Stimulated activated CD4-positive, alpha-beta T cell treated with anti-CD3 and anti-CD28 coated beads, Interleukin-15, amount 100 ng/mL, for 24 hours (primary cell): ENCODE results near the gene PIP5KL1.

Experiments
- DNase-seq: peaks from one replicate; pipeline ENCODE4 v3.0.0-alpha.2; 2020

The PIP5KL1 gene

GRCh38 chr9:127949827-127950512 is 19.4 kb upstream of the PIP5KL1 start:
- no peak for DNase-seq

GRCh38 chr9:127947841-127948710 is 17.5 kb upstream of the PIP5KL1 start:
- DNase-seq: no peak

DNA sequence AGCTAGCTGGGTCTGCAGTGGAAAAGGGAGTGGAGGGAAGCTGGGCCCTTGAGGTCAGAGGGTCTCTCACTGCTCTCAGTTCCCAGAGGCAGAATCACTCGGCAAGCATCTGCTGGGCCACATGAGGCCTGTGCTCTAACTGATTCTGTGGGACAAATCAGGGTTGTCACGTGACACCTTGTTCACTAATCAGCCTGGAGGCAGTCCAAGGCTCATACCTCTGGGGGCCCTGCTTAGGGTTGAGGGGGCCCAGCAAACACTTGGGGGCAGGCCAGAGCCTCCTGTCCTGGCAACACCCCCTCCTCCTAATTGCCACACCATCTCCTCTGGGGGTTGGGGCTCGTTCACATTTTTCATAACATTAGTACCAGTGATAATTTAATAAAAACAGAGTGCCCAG is 16.2 kb upstream of the PIP5KL1 start:
- DNase-seq: no peak

DNA sequence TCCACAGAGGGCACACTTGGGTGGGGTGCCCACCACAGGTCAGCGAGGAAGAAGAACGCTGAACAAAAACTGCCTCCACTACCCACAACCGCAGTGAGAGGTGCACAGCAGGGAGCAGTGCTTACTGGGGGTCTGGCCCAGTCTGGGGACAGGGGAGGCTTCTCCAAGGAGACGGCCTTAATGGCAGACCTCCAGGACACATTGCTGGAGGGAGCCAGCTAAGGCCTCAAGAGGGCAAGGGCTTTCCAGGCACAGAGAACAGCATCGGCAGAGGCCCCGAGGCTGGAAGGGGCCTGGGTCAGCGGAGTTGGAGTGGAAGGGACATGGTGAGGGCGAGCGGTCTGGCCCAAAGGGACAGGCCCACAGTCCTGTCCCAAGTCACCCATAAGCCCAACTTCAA is 15.4 kb upstream of the PIP5KL1 start:
- no peak for DNase-seq

GRCh38 chr9:127945338-127945737 is 14.8 kb upstream of the PIP5KL1 start:
- no peak for DNase-seq

GRCh38 chr9:127944586-127945218 is 14.1 kb upstream of the PIP5KL1 start:
- DNase-seq: no peak

DNA sequence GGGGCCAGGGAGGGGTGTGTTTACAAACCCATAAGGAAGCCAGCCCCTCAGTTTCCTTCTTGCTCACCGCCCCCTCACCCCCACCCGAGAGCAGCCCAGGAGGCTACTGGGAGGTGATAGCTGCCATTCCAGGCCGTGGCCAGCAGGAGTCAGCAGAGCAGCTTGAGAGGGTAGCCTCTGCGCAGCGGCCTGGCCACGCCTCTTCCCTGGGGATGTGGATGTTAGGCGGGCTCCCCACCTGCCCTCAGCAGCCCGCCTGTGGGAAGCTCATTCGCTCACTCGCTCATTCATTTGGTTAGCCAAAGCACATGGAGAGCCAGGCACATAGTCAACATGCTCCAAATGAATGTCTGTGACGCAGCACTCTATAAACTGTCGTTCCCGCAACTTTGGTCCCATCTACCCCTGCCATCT is 13.2 kb upstream of the PIP5KL1 start:
- peak; percentile 91 for DNase-seq

DNA sequence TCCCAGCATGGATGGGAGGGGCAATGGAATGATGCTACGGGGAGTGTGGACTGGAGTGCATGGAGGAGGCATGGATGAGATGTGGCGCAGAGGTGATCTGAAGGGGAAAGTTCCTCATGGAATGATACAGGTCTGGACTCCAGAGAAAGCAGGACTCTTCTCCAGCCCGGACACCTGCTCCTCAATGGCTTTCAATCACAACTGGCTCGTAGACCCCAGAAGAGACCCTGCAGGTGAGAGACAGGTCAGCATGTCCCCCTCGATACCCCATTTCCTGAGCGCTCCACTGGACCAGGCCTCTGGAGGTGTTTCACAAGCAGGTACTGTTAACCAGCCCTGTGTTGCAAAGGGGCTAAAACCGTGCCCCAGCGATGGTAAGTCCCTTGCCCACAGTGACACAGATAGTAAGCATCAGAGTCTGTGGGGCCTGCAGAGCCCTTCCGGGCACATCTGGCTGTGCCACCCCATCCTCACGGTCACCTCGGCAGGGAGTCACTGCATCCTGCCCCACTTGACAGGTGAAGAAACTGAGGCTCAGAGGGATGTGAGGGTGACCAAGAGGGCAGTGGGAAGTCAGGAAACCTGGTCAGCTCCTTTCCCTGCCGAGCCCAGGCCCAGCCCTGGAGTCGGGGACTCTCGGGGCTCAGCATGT is 12.6 kb upstream of the PIP5KL1 start:
- no peak for DNase-seq

DNA sequence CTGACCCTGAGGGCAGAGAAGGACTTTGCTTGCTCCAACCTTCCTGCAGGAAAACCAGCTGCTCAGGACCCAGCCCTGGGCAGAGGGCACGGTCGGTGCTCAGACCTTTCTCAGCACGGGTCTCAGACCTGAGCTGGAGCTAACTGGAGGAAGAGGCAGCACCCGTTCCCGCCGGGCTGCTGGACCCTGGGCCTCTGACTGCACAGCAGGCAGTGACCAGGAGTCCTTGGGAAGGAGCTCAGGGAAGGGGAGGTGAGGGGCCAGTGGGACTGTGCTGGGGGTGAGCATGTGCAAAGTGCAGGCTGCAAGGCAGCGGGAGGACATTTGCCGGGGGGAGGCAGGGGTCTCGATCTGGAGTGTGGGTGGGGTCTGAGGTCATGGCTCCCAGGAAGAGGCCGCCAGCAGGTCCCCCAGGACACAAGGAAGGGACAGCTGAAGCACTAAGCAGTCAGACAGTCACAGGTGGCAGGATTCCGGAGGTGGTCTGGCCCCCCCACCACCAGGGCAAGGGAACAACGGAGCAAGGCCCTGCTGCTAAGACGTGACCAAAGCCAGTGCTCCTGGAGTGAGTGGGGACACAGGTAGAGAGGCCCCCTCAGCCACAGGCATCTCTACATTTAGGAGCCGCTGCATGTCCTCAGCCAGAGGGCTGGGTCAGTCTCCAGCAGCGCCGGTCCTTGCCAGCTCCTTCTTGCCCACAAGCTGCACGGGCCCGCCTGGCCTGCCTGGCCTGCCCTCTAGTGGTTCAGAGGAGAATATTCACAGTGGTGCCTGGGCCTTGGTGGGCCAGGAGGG is 11.8 kb upstream of the PIP5KL1 start:
- DNase-seq: peak; percentile 64

DNA sequence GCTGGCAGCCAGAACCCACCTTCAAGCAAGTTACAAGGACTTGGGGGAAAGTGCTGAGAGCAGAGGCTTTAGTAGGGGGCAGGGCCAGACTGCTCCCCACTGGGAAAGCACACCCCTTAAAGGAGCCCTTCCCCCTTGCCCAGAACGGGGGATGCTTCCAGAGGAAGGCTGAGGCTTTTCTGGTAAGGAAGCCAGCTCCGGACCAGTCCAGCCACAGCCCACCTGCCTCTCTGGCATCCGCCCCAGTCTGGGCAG is 11.3 kb upstream of the PIP5KL1 start:
- no peak for DNase-seq

DNA sequence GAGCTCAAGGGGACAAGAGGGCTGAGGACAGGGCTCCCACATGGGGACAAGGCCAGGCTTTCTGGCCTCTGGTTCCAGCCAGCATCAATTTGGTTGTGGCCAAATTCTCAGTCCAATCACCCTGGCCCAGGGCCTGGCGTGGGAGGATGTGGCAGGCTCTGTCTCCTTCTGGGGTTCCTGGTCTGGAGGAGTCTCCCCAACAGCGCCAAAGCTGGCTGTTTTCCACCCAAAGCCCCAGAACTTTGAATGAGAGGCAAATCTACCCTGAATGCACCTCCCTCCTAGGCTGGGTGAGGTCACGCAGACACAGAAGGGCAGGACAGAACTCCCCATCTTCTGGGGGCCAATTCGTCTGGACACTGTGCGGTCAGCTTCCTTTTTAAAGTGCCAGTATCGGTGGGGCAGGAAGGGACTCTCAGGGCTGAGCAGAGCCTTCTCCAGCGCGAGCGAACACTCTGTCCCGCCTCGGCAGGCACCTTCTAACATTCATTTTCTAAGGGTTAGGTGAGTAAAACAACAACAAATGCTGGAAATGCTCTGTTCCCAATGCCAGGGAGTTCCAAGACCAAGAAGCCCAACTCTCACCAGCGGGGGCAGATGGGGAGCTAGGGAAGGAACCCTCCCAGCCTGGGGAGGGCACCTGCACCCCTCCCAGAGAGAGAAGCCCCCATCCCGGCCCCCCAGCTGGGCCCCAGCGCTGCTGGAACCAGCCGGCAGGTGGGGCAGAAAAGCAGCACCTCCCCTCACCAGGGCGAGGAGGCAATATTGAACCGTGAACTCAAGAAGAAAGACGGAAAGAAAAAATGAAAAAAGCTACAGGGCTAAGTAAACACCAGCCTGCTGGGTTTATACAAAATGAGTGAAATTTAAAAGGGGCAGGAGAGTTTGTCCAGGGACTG is 10.7 kb upstream of the PIP5KL1 start:
- DNase-seq: no peak

- no peak for DNase-seq
These were observed 10.0 kb upstream of the PIP5KL1 start for GRCh38 chr9:127940593-127940992.

- DNase-seq: no peak
These were observed 7.7 kb upstream of the PIP5KL1 start for GRCh38 chr9:127938298-127938690.

DNA sequence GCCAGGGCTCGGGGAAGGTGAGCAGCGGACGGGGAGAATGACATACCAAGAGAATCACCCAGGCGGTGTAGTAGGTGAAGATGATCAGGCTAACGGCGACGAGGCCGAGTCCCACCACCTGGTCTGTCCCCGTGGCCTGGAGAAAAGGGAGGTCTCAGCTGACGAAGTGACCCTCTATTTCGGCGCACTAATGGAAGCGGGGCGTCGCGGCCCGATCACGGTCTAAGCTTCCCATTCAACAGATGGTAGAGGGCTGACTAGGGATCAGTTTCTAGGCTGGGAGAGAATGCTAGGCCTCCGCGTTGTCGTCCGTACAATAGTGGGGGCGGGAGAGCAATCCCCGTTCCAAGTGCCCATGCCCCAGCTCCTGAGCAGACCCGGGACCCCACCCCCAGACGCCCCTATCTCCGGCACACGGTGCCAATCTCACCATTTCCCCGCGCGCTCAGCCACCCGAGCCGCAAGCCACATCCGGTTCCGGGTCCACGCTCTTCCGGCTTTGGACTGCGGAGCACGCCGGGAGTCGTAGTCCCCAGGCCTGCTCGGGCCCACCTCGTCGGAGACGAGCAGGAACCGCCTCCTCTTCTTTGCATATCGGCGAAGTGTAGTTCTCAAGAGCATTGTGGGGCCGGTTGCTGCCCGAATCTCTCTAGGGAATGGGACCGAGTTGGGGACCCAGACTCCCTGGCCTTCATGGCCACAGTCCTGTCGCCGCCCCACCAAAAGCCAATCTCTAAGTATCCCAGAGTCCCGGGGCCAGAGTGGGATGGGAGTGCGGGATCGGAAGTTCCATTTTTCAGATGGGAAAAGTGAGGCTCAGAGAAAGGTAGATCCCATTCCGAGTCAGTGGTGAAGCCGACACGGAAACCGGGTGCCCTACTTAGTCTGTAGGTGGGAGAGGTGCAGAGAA is 7.1 kb upstream of the PIP5KL1 start, which contains the start of gene DPM2:
Gene DPM2 (minus strand): TSS at position 467 of the 910 bp plus-strand sequence. CDS start 34 bp downstream, at position 433.
- peak; percentile 92 for DNase-seq

DNA sequence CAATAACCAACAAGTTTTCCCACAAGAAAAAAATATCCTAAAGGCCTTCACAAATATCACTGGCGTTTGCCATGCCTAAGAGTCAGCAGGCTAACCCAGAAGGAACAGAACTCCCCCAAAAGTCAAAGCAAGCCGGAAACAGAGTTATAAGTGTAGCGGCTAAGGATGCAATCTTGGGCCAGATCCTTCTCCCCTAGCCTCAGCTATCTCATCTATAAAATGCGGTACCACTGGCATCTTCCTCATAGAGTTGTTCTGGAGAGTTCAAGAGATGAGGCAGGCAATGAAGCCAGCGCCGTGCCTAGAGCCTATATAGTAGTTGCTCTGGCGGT is 6.4 kb upstream of the PIP5KL1 start:
- no peak for DNase-seq

DNA sequence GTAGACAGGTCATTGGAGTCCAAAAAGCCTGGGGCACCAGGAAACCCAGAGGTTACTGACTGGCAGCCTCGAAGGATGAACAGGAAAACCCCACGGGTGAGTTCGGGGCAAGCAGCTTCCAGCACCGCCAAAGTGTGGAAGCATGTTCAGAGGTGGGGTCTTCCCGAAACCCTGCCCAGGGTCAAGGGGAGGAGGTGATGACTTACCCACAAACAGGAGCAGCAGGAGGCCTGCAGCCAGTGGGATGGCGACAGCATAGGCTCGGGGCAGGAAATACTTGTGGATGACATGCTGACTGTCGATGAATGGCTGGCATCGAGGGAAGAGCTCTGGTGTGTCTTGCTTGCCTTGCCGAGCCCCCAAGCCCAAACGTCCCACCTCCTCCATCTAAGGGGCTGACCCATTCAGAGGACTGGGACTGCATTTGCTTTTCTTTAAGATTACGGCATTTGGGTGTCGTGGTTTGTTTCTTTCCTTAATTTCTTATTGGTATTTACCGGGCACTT is 5.8 kb upstream of the PIP5KL1 start:
- no peak for DNase-seq

DNA sequence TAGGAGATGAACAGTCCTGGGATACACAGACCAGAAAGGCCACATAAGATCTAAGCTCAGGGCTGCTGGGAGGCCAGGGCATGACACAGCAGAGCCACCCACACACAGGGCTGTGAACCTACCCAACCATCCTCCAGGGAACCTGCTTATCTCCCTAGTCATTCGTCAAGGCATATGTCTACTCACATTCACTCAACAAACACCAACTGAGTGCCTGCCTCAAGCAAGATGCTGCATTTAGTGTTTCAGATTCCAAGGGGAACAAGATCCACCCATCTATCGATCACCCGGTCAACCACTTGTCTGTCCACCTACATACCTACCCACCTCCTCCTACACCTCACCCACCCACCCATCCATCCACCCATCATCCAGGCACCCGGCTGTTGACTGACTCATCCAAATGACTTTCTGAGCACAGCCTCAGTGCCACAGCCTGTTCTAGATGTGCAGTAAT is 5.2 kb upstream of the PIP5KL1 start:
- peak; percentile 55 for DNase-seq

DNA sequence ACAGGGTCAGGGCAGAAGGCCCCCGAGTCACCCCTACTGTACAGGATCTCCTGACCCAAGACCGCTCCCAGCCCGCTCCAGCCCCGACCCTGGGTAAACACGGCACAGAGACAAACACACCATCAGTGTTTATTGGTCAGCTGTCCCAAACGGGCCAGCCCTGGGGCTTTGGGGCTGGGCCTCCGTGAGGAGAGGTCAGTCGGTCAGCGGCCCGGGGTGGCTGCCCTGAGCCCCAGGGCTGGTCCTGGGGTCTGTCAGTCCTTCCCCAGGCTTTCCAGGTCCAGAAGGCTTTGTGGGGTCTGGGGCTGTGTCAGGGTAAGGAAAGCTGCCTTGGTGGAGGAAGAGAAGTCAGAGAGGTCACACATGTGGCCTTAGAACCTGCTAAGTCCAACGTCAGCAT is 4.4 kb upstream of the PIP5KL1 start:
- no peak for DNase-seq

- no peak for DNase-seq
These were observed 3.7 kb upstream of the PIP5KL1 start for GRCh38 chr9:127934248-127934647.
